Measurements from ENCODE around the gene ROR1. TPM values are rescaled to one million over a fixed set of nuclear protein-coding genes. Genes with fewer than 3 reads are reported as not detected.

ROR1 gene
- total RNA-seq, 1 experiment from 2014 or later: 2.7 TPM

DNA sequence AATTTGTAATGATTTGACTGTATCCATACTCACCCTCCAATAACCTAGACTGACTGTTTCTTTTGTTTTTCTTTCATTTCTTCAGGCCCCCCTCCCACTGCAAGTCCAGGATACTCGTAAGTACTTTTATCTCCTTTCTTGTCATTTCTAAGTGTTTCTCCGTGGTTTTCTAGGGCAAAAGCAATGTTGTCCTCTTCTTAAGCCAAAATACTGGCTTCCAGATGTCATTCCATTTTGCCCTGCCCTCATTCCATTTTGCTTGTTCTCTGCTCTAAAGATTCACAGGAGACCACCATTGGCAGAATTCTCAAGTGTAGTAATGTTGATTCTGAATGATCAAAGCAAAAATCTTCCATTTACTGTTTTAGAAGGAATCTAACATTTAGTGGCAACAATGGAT, 276.8 kb downstream of the ROR1 start:
- ChIA-PET POLR2A (no interaction called here), RAD21 (ENCODE audit: low non-redundant PET in 1 of 2, low total read pairs in 2 of 2, uncharacterized antibody in 2 of 2, unreplicated experiment in 2 of 2) (no interaction called here), CTCF (no interaction called here)
- no peak for TF ChIP-seq EGR1 (IDR thresholded peaks at IDR 0.05; ENCODE audit: low read depth)
- no peak for TF ChIP-seq CEBPB (IDR thresholded peaks at IDR 0.05; ENCODE audit: low read depth)
- TF ChIP-seq ZNF274 (IDR thresholded peaks at IDR 0.05; ENCODE audit: low read depth, low read length): no peak
- no peak for TF ChIP-seq MAX (IDR thresholded peaks at IDR 0.05)
- TF ChIP-seq, protein P1, sequence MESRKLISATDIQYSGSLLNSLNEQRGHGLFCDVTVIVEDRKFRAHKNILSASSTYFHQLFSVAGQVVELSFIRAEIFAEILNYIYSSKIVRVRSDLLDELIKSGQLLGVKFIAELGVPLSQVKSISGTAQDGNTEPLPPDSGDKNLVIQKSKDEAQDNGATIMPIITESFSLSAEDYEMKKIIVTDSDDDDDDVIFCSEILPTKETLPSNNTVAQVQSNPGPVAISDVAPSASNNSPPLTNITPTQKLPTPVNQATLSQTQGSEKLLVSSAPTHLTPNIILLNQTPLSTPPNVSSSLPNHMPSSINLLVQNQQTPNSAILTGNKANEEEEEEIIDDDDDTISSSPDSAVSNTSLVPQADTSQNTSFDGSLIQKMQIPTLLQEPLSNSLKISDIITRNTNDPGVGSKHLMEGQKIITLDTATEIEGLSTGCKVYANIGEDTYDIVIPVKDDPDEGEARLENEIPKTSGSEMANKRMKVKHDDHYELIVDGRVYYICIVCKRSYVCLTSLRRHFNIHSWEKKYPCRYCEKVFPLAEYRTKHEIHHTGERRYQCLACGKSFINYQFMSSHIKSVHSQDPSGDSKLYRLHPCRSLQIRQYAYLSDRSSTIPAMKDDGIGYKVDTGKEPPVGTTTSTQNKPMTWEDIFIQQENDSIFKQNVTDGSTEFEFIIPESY (IDR thresholded peaks at IDR 0.05; ENCODE audit: extremely low read depth, insufficient replicate concordance, low read length): no peak
- no peak for TF ChIP-seq SIN3A (IDR thresholded peaks at IDR 0.05; ENCODE audit: low read depth)
- TF ChIP-seq REST (IDR thresholded peaks at IDR 0.05; ENCODE audit: low read depth): no peak
- TF ChIP-seq ZFX (IDR thresholded peaks at IDR 0.05): no peak
- no peak for TF ChIP-seq EZH2phosphoT487 (IDR thresholded peaks at IDR 0.05; ENCODE audit: borderline replicate concordance)
- TF ChIP-seq YY1 (IDR thresholded peaks at IDR 0.05; ENCODE audit: extremely low read depth, insufficient replicate concordance, low read depth, low read length): no peak
- TF ChIP-seq POLR2A (IDR thresholded peaks at IDR 0.05; ENCODE audit: borderline replicate concordance, extremely low read depth, insufficient read depth, insufficient read length): no peak
- TF ChIP-seq SP1 (IDR thresholded peaks at IDR 0.05; ENCODE audit: low read depth): no peak
- TF ChIP-seq POLR2AphosphoS5 (IDR thresholded peaks at IDR 0.05; ENCODE audit: low read depth, low read length): no peak
- no peak for TF ChIP-seq SRF (IDR thresholded peaks at IDR 0.05; ENCODE audit: low read depth)
- TF ChIP-seq TCF7L2 (IDR thresholded peaks at IDR 0.05; ENCODE audit: borderline replicate concordance, extremely low read depth, insufficient read depth, insufficient read length): no peak
- no peak for TF ChIP-seq EZH2 (IDR thresholded peaks at IDR 0.05)
- TF ChIP-seq, protein P2, sequence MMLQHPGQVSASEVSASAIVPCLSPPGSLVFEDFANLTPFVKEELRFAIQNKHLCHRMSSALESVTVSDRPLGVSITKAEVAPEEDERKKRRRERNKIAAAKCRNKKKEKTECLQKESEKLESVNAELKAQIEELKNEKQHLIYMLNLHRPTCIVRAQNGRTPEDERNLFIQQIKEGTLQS (IDR thresholded peaks at IDR 0.05): no peak
- H3K9ac ChIP-seq (ENCODE audit: low read length): no peak overlapping the region
- intact Hi-C loops (cut with micrococcal nuclease): no loop called here
- H3K79me2 ChIP-seq (ENCODE audit: insufficient read depth, low read length): no peaks in the 10 kb centered on the region
- ATAC-seq (no peak), DNase-seq (ENCODE audit: low read depth, low spot score) (no peak)
- no peaks in the 10 kb centered on the region for H3K9me2 ChIP-seq (ENCODE audit: insufficient read depth)
- BruUV-seq (replicated peaks): no TSS peak
- no peak overlapping the region for H3K4me3 ChIP-seq (replicated peaks in 1 of 2; ENCODE audit: low read depth in 1 of 2, low read length in 2 of 2)
- H4K20me1 ChIP-seq (ENCODE audit: insufficient read depth): no peaks in the 10 kb centered on the region
- no peaks in the 10 kb centered on the region; a peak in 1 of 4 replicates for H3K4me1 ChIP-seq (ENCODE audit: control insufficient read depth in 1 of 2, insufficient read depth in 2 of 2, low read length in 2 of 2)
- no peaks in the 10 kb centered on the region for H3K36me3 ChIP-seq (ENCODE audit: control insufficient read depth in 1 of 2, insufficient read depth in 2 of 2, low read length in 2 of 2)
- no peak overlapping the region for H3K4me2 ChIP-seq (ENCODE audit: low read length)
- no peak overlapping the region for H2AFZ ChIP-seq (ENCODE audit: low read depth, low read length, poor library complexity, severe bottlenecking)
- no peaks in the 10 kb centered on the region for H3K9me3 ChIP-seq (ENCODE audit: control insufficient read depth in 1 of 2, insufficient read depth in 1 of 2, low read depth in 1 of 2, low read length in 2 of 2)
- H3K27me3 ChIP-seq (ENCODE audit: insufficient read depth, low read length): no peaks in the 10 kb centered on the region
- no peak overlapping the region for H3K27ac ChIP-seq (ENCODE audit: low read depth, low read length)

Data from HCT116 (cell line).